Measurements from ENCODE around the gene ZYX.
"Not testable (repeated sequence)": the region's sequence is repeated elsewhere in the genome, so short reads cannot be mapped to it uniquely, and the experiment has no call there.

Gene ZYX

DNA sequence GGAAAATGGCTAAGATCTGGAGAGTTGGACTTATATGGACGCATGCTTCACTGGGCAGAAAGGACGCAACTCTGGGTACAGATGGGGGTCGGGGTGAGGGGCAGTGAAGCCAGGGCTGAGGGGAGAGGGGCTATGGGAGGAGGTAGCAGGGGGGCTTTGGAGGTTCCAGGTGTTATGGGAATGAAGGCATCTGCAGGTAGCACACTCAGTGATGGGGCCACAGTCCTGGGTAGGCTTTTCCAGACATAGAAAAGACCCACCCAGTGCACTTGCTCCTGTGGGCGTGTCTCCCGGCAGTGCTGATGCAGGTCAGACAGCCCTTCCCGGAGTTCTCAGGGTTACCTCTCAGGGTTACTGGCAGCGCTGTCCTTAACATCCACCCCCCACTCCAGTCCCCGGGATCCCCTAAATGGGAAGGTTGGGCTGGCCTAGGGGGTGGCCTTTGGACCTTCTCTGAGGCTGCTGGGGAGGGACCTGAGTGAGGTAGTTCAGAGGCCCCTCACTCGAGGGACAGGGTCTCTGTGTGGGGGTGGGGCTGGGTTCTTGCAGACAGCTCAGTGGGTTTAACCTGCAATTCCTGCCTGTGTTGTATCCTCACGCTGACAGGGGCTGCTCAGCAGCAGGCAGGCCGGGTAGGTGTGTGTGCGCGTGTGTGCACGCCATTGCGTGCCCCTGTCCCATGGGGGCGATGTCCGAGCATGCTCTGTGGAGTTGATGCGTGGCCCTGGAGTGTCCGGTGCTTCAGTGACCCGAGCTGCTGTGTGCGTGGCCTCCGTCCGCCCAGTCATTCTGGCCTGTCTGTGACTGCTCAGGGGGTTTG, 6.2 kb downstream of the ZYX start:
- Mint-ChIP-seq H3K4me1 (peaks cover 2% of the 10 kb centered on the region), H3K36me3 (peaks cover 6% of the 10 kb centered on the region), H3K27ac (no peak overlapping the region), H3K27me3 (no peaks in the 10 kb centered on the region), H3K9me3 (no peaks in the 10 kb centered on the region), H3K4me3 (no peak overlapping the region)
- ATAC-seq (ENCODE audit: low read depth) (no peak), DNase-seq (ENCODE audit: low spot score in 2 of 2) (no peak)

DNA sequence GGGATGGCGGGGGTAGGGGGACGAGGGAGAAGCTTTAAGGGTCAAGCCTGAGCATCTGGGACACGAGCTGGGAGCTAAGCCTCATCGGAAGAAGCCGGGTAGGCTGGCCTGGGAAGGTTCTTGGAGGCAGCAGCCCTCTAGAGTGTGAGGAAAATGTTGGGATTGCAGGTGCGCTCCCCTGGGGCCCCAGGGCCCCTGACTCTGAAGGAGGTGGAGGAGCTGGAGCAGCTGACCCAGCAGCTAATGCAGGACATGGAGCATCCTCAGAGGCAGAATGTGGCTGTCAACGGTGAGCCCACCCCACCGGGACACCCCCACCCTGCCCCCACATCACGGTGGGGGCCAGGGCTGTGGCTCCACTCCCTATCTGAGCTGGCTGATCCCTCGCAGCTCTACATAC, 6.9 kb downstream of the ZYX start:
- ATAC-seq (ENCODE audit: low read depth) (no peak), DNase-seq (ENCODE audit: low spot score in 2 of 2) (no peak)
- peaks cover 9% of the 10 kb centered on the region for H3K36me3 Mint-ChIP-seq
- no peak overlapping the region for H3K27ac Mint-ChIP-seq
- H3K4me3 Mint-ChIP-seq, result no peak overlapping the region
- H3K27me3 Mint-ChIP-seq, result no peaks in the 10 kb centered on the region
- H3K4me1 Mint-ChIP-seq, result peaks cover 1% of the 10 kb centered on the region
- H3K9me3 Mint-ChIP-seq, result no peaks in the 10 kb centered on the region

DNA sequence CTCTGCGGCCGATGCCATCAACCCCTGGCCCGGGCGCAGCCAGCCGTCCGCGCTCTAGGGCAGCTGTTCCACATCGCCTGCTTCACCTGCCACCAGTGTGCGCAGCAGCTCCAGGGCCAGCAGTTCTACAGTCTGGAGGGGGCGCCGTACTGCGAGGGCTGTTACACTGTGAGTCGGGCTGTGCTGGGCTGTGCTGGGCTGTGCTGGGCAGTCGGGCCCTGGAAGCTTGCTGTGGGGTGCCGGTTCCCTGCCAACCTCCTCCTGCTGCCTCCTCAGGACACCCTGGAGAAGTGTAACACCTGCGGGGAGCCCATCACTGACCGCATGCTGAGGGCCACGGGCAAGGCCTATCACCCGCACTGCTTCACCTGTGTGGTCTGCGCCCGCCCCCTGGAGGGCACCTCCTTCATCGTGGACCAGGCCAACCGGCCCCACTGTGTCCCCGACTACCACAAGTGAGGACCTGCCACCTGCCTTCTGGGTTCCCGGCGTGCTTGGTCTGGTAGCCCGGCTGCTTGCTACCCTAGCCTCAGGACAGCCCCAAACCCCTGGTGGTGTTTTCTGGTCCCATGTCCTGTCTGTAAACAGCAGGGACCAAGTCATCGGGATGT, 7.5 kb downstream of the ZYX start:
- Mint-ChIP-seq H3K9me3 (no peaks in the 10 kb centered on the region), H3K27me3 (no peaks in the 10 kb centered on the region), H3K4me3 (no peak overlapping the region), H3K4me1 (no peaks in the 10 kb centered on the region), H3K27ac (no peak overlapping the region), H3K36me3 (peaks cover 10% of the 10 kb centered on the region)
- no peak for ATAC-seq (ENCODE audit: low read depth)
- DNase-seq (ENCODE audit: low spot score in 2 of 2), result no peak

DNA sequence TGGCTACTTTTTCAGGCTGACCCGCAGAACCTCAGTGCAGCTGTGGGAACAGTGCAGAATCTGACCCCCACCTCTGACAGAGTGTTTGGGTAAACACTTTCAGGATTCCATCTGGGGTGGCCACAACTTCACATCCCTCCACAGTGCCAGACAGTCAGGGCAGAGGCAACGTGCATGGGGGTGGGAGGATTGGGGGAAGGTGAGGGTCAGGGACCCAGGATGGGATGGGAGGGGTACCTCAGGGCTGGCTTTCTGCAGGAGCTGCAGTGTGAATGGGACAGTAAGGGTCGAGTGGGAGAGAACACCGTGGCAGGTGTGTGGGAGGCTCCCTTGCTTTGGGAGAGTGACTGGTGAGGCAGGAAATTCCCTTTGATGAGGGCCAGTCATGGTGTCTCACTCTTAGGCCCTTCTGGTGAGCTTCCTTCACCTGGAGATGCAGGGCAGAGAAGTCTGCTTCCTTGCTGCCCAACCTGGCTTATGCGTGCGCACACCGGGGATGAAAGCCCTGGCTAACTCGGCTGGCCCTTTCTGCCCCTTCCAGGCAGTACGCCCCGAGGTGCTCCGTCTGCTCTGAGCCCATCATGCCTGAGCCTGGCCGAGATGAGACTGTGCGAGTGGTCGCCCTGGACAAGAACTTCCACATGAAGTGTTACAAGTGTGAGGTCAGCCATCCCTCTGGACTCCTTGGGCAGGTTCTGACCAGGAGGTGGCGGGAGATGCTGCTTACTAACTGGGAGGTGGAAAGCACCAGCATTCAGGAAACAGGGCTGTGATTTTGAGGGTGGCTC, 8.4 kb downstream of the ZYX start:
- H3K27me3 Mint-ChIP-seq, result no peaks in the 10 kb centered on the region
- H3K4me1 Mint-ChIP-seq, result no peaks in the 10 kb centered on the region
- ATAC-seq (ENCODE audit: low read depth) (no peak), DNase-seq (ENCODE audit: low spot score in 2 of 2) (no peak)
- no peak overlapping the region for H3K27ac Mint-ChIP-seq
- peaks cover 10% of the 10 kb centered on the region for H3K36me3 Mint-ChIP-seq
- no peak overlapping the region for H3K4me3 Mint-ChIP-seq
- no peaks in the 10 kb centered on the region for H3K9me3 Mint-ChIP-seq

DNA sequence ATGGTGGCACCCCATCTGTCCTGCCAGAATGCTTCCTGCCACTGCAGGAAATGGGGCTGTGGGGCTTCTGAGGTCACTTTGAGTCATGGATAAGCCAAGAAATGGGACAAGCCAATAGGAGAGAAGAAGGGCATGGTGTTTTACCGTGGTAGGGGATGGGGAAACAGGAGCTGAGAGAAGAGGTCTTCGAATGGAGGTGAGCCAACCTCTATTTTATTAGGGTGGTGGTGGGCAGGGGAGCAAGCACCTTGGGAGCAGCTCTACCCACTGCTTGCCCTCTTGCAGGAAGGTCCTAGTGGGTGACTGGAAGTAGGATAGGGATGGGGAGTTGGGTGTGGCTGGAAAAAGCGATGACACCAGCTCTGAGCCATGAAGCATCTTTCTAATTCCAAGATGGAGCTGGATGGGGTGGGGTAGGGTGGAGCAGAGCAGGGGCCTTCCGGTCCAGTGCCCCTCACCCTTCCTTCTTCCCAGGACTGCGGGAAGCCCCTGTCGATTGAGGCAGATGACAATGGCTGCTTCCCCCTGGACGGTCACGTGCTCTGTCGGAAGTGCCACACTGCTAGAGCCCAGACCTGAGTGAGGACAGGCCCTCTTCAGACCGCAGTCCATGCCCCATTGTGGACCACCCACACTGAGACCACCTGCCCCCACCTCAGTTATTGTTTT, 9.1 kb downstream of the ZYX start:
- no peak overlapping the region for H3K27ac Mint-ChIP-seq
- H3K9me3 Mint-ChIP-seq, result no peaks in the 10 kb centered on the region
- no peaks in the 10 kb centered on the region for H3K27me3 Mint-ChIP-seq
- H3K4me3 Mint-ChIP-seq, result no peak overlapping the region
- peaks cover 2% of the 10 kb centered on the region for H3K4me1 Mint-ChIP-seq
- DNase-seq (ENCODE audit: low spot score in 2 of 2), result no peak
- peaks cover 10% of the 10 kb centered on the region for H3K36me3 Mint-ChIP-seq
- ATAC-seq (ENCODE audit: low read depth), result no peak

DNA sequence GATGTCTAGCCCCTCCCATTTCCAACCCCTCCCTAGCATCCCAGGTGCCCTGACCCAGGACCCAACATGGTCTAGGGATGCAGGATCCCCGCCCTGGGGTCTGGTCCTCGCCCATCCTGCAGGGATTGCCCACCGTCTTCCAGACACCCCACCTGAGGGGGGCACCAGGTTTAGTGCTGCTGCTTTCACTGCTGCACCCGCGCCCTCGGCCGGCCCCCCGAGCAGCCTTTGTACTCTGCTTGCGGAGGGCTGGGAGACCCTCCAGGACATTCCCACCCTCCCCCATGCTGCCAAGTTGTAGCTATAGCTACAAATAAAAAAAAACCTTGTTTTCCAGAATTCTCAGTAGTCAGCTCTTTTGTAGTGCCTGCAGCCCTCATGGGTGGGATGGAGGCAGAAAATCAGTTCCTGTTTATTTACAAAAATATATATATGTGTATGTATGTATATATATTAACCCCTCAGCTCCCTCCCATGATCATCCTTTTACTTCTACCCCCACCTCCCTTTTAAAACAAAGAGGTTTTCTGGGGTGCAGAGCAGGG, 9.7 kb downstream of the ZYX start:
- ATAC-seq (ENCODE audit: low read depth) (no peak), DNase-seq (ENCODE audit: low spot score in 2 of 2) (no peak)
- Mint-ChIP-seq H3K27ac (no peak overlapping the region), H3K9me3 (no peaks in the 10 kb centered on the region), H3K4me1 (peaks cover 2% of the 10 kb centered on the region), H3K4me3 (no peak overlapping the region), H3K36me3 (peaks cover 10% of the 10 kb centered on the region), H3K27me3 (no peaks in the 10 kb centered on the region)

DNA sequence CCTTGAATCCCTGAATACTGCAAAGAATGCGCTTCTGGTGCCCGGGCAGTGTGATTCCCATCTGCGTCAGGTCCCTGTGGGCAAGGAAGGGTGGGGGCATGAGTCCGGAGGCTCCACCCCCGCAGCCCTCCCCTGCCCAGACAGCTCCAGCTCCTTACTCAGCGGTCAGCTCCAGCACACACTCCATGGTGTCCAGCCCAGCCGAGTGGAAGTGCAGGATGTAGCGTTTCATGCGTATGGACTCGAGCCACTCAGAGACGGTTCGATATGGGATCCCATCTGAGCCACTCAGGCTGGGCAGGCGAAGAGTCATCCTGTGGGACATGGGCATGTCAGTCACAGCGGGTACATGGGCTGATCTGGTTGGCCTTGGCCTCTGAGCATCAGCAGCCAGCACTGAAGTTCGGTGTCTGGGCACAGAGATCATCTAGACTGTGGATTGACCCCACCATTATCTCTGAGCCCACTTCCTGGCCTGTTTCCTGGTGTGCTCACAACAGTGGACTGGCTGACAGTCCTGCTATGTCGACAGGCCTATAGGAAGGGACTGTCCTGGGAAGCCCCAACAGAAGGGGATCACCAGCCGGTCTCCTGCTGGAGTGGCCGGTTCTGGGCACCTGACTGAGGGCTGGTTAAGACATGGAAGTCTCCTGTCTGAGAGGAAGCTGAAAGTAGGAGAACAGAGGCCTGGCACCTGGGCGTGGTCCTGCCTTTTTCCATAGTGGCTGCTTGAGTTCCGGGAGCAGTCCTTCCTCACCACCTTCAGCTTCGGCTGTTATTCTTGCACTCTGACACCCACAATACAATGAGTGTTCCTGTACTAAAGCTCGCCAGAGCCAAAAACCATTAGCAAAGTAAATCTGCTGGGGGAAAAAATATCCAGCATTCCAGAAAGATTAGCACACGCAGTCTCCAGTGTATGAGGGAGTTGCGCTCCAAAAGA, 10.6 kb downstream of the ZYX start:
- Mint-ChIP-seq H3K4me3 (no peak overlapping the region), H3K36me3 (peaks cover 10% of the 10 kb centered on the region), H3K27ac (no peak overlapping the region), H3K27me3 (no peaks in the 10 kb centered on the region), H3K9me3 (no peaks in the 10 kb centered on the region), H3K4me1 (peaks cover 2% of the 10 kb centered on the region)
- DNase-seq (ENCODE audit: low spot score in 2 of 2) (no peak), ATAC-seq (ENCODE audit: low read depth) (no peak)

DNA sequence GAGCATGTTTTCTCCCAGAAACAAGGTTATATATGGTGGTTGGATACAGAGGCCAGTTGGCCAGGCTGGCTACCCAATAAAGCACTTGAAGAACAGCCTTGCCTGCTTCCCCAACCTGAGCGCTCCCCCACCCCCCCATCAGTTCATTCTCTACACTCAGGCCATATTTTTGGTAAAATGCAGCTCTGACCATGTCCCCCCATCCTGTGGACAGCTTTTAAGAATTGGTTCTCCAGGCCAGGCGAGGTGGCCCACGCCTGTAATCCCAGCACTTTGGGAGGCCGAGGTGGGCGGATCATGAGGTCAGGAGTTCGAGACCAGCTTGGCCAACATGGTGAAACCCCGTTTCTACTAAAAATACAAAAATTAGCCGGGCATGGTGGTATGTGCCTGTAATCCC, 11.3 kb downstream of the ZYX start:
- not testable (repeated sequence) for H3K4me3 Mint-ChIP-seq; H3K4me1 Mint-ChIP-seq; DNase-seq (ENCODE audit: low spot score in 2 of 2); H3K9me3 Mint-ChIP-seq; ATAC-seq (ENCODE audit: low read depth); H3K27ac Mint-ChIP-seq; H3K27me3 Mint-ChIP-seq
- peaks cover 10% of the 10 kb centered on the region for H3K36me3 Mint-ChIP-seq

DNA sequence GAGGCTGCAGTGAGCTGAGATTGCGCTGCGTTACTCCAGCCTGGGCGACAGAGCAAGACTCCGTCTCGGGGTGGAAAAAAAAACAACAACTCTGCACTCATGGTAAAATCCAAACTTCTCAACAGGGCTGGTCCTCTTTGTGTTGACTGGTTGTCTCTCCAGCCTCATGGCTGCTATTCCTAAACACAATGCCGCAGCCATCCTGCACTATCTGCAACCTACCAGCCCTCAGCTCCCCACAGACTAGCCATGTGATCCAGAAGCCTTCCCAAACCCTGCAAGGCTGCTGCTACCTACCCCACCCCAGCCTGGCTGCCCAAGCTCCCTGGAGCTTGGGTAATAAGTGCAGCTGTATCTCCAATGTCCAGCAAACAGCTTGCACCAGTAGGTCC, 11.7 kb downstream of the ZYX start:
- DNase-seq (ENCODE audit: low spot score in 2 of 2) (no peak), ATAC-seq (ENCODE audit: low read depth) (no peak)
- peak overlapping the region; percentile 50 for H3K27ac Mint-ChIP-seq
- H3K9me3 Mint-ChIP-seq, result no peaks in the 10 kb centered on the region
- H3K27me3 Mint-ChIP-seq, result no peaks in the 10 kb centered on the region
- H3K4me3 Mint-ChIP-seq, result no peak overlapping the region
- H3K4me1 Mint-ChIP-seq, result peaks cover 2% of the 10 kb centered on the region
- peaks cover 10% of the 10 kb centered on the region for H3K36me3 Mint-ChIP-seq

DNA sequence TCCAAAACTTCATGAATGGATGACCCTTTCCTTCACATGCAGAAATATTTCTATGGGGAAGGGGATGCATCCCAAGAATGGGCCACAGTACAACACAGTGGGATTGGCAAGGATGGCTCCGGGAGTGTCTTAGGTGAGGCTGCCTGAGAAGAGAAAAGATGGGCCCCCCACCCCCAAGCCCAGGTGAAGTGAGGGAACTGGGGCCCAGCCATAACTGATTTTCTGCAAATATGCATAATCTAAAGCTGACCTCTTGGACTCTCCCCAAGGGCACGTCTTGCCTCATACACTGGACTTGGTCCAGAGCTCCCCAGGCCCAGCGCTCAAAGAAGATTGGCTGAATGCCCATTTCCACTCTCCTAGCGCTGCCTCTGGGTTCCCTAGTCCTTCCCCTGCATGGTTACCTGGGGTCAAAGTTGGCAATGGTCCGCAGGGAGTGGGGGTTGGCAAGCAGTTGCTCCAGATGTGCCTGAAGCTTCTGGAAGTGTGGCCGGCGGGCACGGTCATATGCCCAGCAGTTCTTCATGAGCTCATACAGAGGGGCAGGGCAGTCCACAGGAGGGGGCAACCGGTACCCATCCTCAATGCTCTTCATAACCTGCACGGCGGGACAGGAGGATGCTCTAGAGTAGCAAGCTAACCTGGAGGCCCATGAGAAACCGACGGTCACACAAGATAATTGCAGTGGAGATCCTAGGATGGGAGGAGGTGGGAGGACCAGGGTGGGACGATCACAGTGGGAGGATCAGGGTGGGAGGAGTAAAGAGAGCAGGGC, 12.3 kb downstream of the ZYX start:
- Mint-ChIP-seq H3K4me1 (peaks cover 2% of the 10 kb centered on the region), H3K9me3 (no peaks in the 10 kb centered on the region), H3K27ac (peak overlapping the region; percentile 50), H3K27me3 (no peaks in the 10 kb centered on the region), H3K4me3 (no peak overlapping the region), H3K36me3 (peaks cover 10% of the 10 kb centered on the region)
- no peak for DNase-seq (ENCODE audit: low spot score in 2 of 2)
- no peak for ATAC-seq (ENCODE audit: low read depth)

DNA sequence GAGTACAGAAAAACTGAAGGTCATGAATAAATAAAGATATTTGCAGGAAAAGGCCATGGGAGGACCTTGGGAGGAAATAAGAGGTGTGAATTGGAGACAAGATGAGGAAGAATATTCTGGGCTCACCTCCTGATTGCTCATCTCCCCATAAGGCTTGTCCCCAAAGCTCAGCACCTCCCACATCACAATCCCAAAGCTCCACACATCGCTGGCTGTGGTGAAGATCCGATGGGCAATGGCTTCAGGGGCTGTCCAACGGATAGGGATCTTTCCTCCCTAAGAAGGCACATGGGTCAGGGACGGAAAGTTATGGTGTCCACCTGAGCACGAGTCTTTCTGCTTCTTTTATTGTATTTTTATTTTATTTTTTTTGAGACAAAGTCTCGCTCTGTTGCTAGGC, 12.9 kb downstream of the ZYX start:
- Mint-ChIP-seq H3K4me1 (peaks cover 2% of the 10 kb centered on the region), H3K27ac (no peak overlapping the region), H3K36me3 (peaks cover 10% of the 10 kb centered on the region), H3K4me3 (no peak overlapping the region), H3K9me3 (no peaks in the 10 kb centered on the region), H3K27me3 (no peaks in the 10 kb centered on the region)
- no peak for ATAC-seq (ENCODE audit: low read depth)
- DNase-seq (ENCODE audit: low spot score in 2 of 2), result no peak

DNA sequence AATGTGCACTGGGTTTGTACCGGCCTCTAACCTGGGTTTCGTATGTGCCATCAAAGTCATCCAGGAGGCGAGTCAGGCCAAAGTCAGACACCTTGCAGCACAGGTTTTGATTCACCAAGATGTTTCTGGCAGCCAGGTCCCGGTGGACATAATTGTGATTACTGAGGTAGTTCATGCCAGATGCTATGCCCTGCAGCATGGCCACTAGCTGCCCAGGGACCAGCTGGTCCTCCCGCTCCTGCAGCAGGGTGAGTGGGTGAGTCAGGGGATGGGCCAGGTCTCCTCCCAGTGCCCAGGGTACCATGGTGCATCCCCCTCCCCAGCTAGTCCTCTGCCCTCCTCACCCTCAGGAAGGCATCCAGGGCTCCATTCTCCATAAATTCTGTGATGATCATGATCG, 13.6 kb downstream of the ZYX start:
- no peaks in the 10 kb centered on the region for H3K9me3 Mint-ChIP-seq
- H3K27me3 Mint-ChIP-seq, result no peaks in the 10 kb centered on the region
- DNase-seq (ENCODE audit: low spot score in 2 of 2) (no peak), ATAC-seq (ENCODE audit: low read depth) (no peak)
- H3K36me3 Mint-ChIP-seq, result peaks cover 10% of the 10 kb centered on the region
- peaks cover 2% of the 10 kb centered on the region for H3K4me1 Mint-ChIP-seq
- no peak overlapping the region for H3K27ac Mint-ChIP-seq
- H3K4me3 Mint-ChIP-seq, result no peak overlapping the region

Measured in memory B cell (primary cell).